Sciatic nerve (tissue), 2 donors: ENCODE data around the gene MSRB2. TPM values are rescaled to one million over a fixed set of nuclear protein-coding genes. Genes with fewer than 3 reads are reported as not detected.

ENCODE experiments used
- ATAC-seq: fragments of 200-7000 bp; cut with Tn5 transposase; one replicate; pipeline ENCODE4 v1.9.1; 2020; ENCODE audit warnings: mild to moderate bottlenecking, moderate library complexity
- DNase-seq: peaks from one replicate; pipeline ENCODE4 v3.0.0-alpha.2; 2020; ENCODE audit warnings: low spot score
- intact Hi-C: fragments of 100-400 bp; cut with DNase I; formaldehyde crosslinking; loops from one replicate; pipeline ENCODE4 v1.14.2; 2022
- total RNA-seq: library from RNA; stranded (reverse); fragmentation: NEBNext Ultra II Directional; extraction: Animal tissue kit (Norgen Biotek cat#: 25700); gene quantifications from one replicate; pipeline ENCODE4 v1.2.1, GENCODE V29; 2021
- donor health status: DM: no; HTN: no; CAD: no.
- donor health status: DM: no; HTN: no; CAD: no.

Gene MSRB2
- total RNA-seq, 1 donor from 2014 or later, result 16.4 TPM

GRCh38 chr10:23099816-23100215 lies 4.4 kb downstream of the MSRB2 start:
- intact Hi-C loops, result no loop called here
- DNase-seq (no peak), ATAC-seq (no peak)

GRCh38 chr10:23100331-23101030 lies 5.1 kb downstream of the MSRB2 start:
- DNase-seq, result no peak
- no peak for ATAC-seq
- intact Hi-C loops, result no loop called here

GRCh38 chr10:23106331-23107072 lies 11.1 kb downstream of the MSRB2 start:
- ATAC-seq, result no peak
- intact Hi-C loops, result no loop called here
- no peak for DNase-seq

- ATAC-seq, result no peak
- intact Hi-C loops, result no loop called here
- no peak for DNase-seq
Measured at GRCh38 chr10:23110722-23111516, 15.5 kb downstream of the MSRB2 start.

GRCh38 chr10:23111517-23112286 lies 16.3 kb downstream of the MSRB2 start:
- DNase-seq, result no peak
- intact Hi-C loops, result no loop called here
- ATAC-seq, result no peak

- ATAC-seq (no peak), DNase-seq (no peak)
- intact Hi-C loops, result no loop called here
Measured at GRCh38 chr10:23114228-23114850, 19.0 kb downstream of the MSRB2 start.

- DNase-seq (no peak), ATAC-seq (no peak)
- intact Hi-C loops, result no loop called here
Measured at GRCh38 chr10:23116486-23117205, 21.3 kb downstream of the MSRB2 start.

GRCh38 chr10:23120001-23120934 lies 24.9 kb downstream of the MSRB2 start:
- DNase-seq, result no peak
- no peak for ATAC-seq
- intact Hi-C loops, result no loop called here

GRCh38 chr10:23121135-23121534 lies 25.8 kb downstream of the MSRB2 start:
- ATAC-seq, result no peak
- intact Hi-C loops, result no loop called here
- DNase-seq, result no peak

- ATAC-seq (no peak), DNase-seq (no peak)
- intact Hi-C loops, result no loop called here
Measured at GRCh38 chr10:23136462-23136861, 41.1 kb downstream of the MSRB2 start.

- ATAC-seq, result no peak
- DNase-seq, result no peak
- intact Hi-C loops, result no loop called here
Measured at GRCh38 chr10:23139677-23140076, 44.3 kb downstream of the MSRB2 start.

GRCh38 chr10:23141995-23142394 lies 46.6 kb downstream of the MSRB2 start:
- intact Hi-C loops, result no loop called here
- ATAC-seq (no peak), DNase-seq (no peak)

GRCh38 chr10:23146258-23146657 lies 50.9 kb downstream of the MSRB2 start:
- intact Hi-C loops, result no loop called here
- no peak for ATAC-seq
- no peak for DNase-seq

GRCh38 chr10:23147035-23147434 lies 51.7 kb downstream of the MSRB2 start:
- intact Hi-C loops, result no loop called here
- no peak for DNase-seq
- no peak for ATAC-seq

GRCh38 chr10:23148214-23148613 lies 52.8 kb downstream of the MSRB2 start:
- intact Hi-C loops, result no loop called here
- ATAC-seq (no peak), DNase-seq (no peak)

- intact Hi-C loops, result no loop called here
- ATAC-seq (no peak), DNase-seq (no peak)
Measured at GRCh38 chr10:23150091-23150490, 54.7 kb downstream of the MSRB2 start.

- ATAC-seq, result no peak
- intact Hi-C loops, result no loop called here
- DNase-seq, result no peak
Measured at GRCh38 chr10:23150610-23151009, 55.2 kb downstream of the MSRB2 start.
